Measurements from ENCODE around the gene HNRNPA0. TPM values are rescaled to one million over a fixed set of nuclear protein-coding genes. Genes with fewer than 3 reads are reported as not detected.
A peak's percentile ranks its signal among the peaks of the same experiment; 100 is the strongest.

The HNRNPA0 gene
- total and polyA plus RNA-seq, 2 of the 8 experiments (the other 6 are each of a cell fraction or from before 2014, with no cell fraction given), result 22.0 to 71.3 TPM

GRCh38 chr5:137733922-137734321 is 20.2 kb downstream of the HNRNPA0 start:
- Histone ChIP-seq H3K18ac (ENCODE audit: extremely low read depth, low read length) (no peak overlapping the region), H4K8ac (ENCODE audit: extremely low read depth, insufficient read depth, low read length) (no peak overlapping the region), H2AFZ (ENCODE audit: low read length) (no peak overlapping the region), H3K23me2 (ENCODE audit: low read depth, low read length) (peaks cover 12% of the 10 kb centered on the region; the same call in 1 of the 2 replicates), H3K9me3 (ENCODE audit: insufficient read depth in 2 of 2, low read depth in 1 of 2, low read length in 1 of 2) (no peaks in the 10 kb centered on the region), H3K56ac (replicated peaks; ENCODE audit: insufficient read length, low read depth, low read length) (no peak overlapping the region), H3K79me2 (ENCODE audit: control insufficient read depth in 1 of 2, insufficient read depth in 2 of 2, low read length in 2 of 2) (peaks cover 6 to 40% of the 10 kb centered on the region in 2 experiments; a peak in 3 of 4 replicates), H3K27ac (ENCODE audit: low read depth, low read length) (no peak overlapping the region), H4K20me1 (replicated peaks in 1 of 2; ENCODE audit: control insufficient read depth in 1 of 2, insufficient read depth in 2 of 2, low read length in 2 of 2) (no peaks in the 10 kb centered on the region), H3K4ac (replicated peaks; ENCODE audit: insufficient read length, low read depth, low read length) (no peak overlapping the region), H4K91ac (replicated peaks; ENCODE audit: insufficient read length, low read length) (no peak overlapping the region), H2AK5ac (ENCODE audit: low read depth, low read length) (peak overlapping the region; percentile 47), H3K36me3 (ENCODE audit: control insufficient read depth in 2 of 4, insufficient read depth in 4 of 4, low read length in 3 of 4) (no peaks in the 10 kb centered on the region), H3K23ac (ENCODE audit: insufficient read length) (no peak overlapping the region), H3K4me1 (replicated peaks in 1 of 4; ENCODE audit: control insufficient read depth in 3 of 4, insufficient read depth in 4 of 4, low read length in 3 of 4) (peaks cover 3 to 14% (median 6%) of the 10 kb centered on the region in 4 experiments; a peak in 5 of 7 replicates), H3K27me3 (replicated peaks in 1 of 4; ENCODE audit: control insufficient read depth in 3 of 4, extremely low read depth in 1 of 4, insufficient read depth in 3 of 4, low read length in 3 of 4) (no peaks in the 10 kb centered on the region), H3K4me3 (ENCODE audit: extremely low read depth in 1 of 4, insufficient read depth in 2 of 4, low read depth in 3 of 4, low read length in 4 of 4) (peak overlapping the region in 3 of 4 experiments; percentile 71 to 90 (median 73); a peak in 4 of 8 replicates), H2BK120ac (replicated peaks; ENCODE audit: low read depth, low read length) (no peak overlapping the region), H2BK20ac (ENCODE audit: low read length) (no peak overlapping the region), H2BK12ac (ENCODE audit: low read depth, low read length) (no peak overlapping the region), H3K14ac (ENCODE audit: insufficient read length) (no peak overlapping the region), H3K4me2 (ENCODE audit: insufficient read depth in 1 of 2, low read depth in 2 of 2, low read length in 2 of 2) (peak overlapping the region; percentile 95 to 96), H3K79me1 (ENCODE audit: low read depth, low read length) (peaks cover 6% of the 10 kb centered on the region), H4K5ac (ENCODE audit: insufficient read length, low read depth, low read length) (no peak overlapping the region), H2BK5ac (ENCODE audit: low read depth, low read length) (no peak overlapping the region), H2BK15ac (ENCODE audit: low read length) (no peak overlapping the region), H3K9ac (replicated peaks in 1 of 4; ENCODE audit: extremely low read depth in 1 of 4, low read depth in 3 of 4, low read length in 3 of 4) (no peak overlapping the region)
- no peak for DNase-seq (ENCODE audit: low read depth in 1 of 2, low spot score in 2 of 2)
- WGBS, 2 experiments (ENCODE audit: extremely low coverage in 1 of 2, insufficient coverage in 1 of 2, insufficient read length in 1 of 2, insufficient replicate concordance in 2 of 2, low coverage in 1 of 2, low lambda C conversion rate in 2 of 2, missing lambda C conversion rate in 1 of 2), result 89% methylated on average over 3 of the region's 3 CpGs; no CpG with 5 or more reads in 1 of the 2 experiments
- ChIA-PET POLR2A (ENCODE audit: partially characterized antibody) (interaction anchor here (3.4 kb wide), 1 partner anchor 20 kb away, joined by 12 read pairs; the partner anchor contains the start of gene HNRNPA0), CTCF (ENCODE audit: partially characterized antibody) (interaction anchor here (0.5 to 1.6 kb wide), 8 partner anchors 8 to 439 kb away, joined by 3 to 7 read pairs (median 4); no protein-coding TSS in a partner anchor)
- TF ChIP-seq SIX5 (IDR thresholded peaks at IDR 0.05; ENCODE audit: low read depth, low read length) (no peak), CHD2 (IDR thresholded peaks at IDR 0.05; ENCODE audit: low read length) (no peak), JUND (IDR thresholded peaks at IDR 0.05; ENCODE audit: low read length) (no peak), BACH1 (IDR thresholded peaks at IDR 0.05; ENCODE audit: low read length) (no peak), NRF1 (IDR thresholded peaks at IDR 0.05; ENCODE audit: low read depth, low read length) (no peak), CTBP2 (IDR thresholded peaks at IDR 0.05; ENCODE audit: borderline replicate concordance, insufficient read depth, insufficient read length, low read length) (no peak)
- no peak for FAIRE-seq

Data from H1 (cell line).